HEK293 (cell line): ENCODE results near the gene CCDC78.

Experiments
- CTCF ChIA-PET: fragments of 350-600 bp; formaldehyde crosslinking; extraction: SDS; loops from one replicate; lab custom pipeline; 2021; ENCODE audit warnings: antibody characterized with exemption; lab: Yijun Ruan, JAX
- POLR2A ChIA-PET: fragments of 300-600 bp; formaldehyde crosslinking; extraction: SDS; loops from one replicate; lab custom pipeline; 2020; ENCODE audit warnings: antibody characterized with exemption, inconsistent platforms; lab: Yijun Ruan, JAX
- H3K27ac ChIP-seq: fragments of 200-500 bp; sonication (Bioruptor generic); 2 replicates; pipeline ENCODE4 v1.5.1; 2014; ENCODE audit warnings: low read depth, low read length, control low read depth, inconsistent platforms; ENCODE audit errors: extremely low read depth
- H3K36me3 ChIP-seq, 2 experiments: fragments of 200-500 bp in 1 of 2; sonication (Bioruptor generic) in 1 of 2; 1 replicate in 1 of 2; 2 replicates in 1 of 2; pipeline ENCODE4 v1.5.1; 2014 to 2017; ENCODE audit warnings: inconsistent platforms in 2 of 2, low read length in 2 of 2; ENCODE audit not compliant: control insufficient read depth in 2 of 2, insufficient read depth in 1 of 2
- H3K4me1 ChIP-seq: fragments of 200-500 bp; sonication (Bioruptor generic); 2 replicates; pipeline ENCODE4 v1.5.1; 2014; ENCODE audit warnings: mild to moderate bottlenecking, low read length, inconsistent platforms; ENCODE audit not compliant: control insufficient read depth, insufficient read depth
- H3K4me3 ChIP-seq: 2 replicates; pipeline ENCODE4 v1.5.1; 2011; ENCODE audit warnings: low read depth, mild to moderate bottlenecking, control low read depth, low read length, moderate library complexity
- H3K9me3 ChIP-seq: fragments of 200-500 bp; sonication (Bioruptor generic); 2 replicates; pipeline ENCODE4 v1.5.1; 2014; ENCODE audit warnings: low read depth, low read length, inconsistent platforms; ENCODE audit not compliant: control insufficient read depth, insufficient read depth
- EGR2 ChIP-seq: fragments of 450-650 bp; formaldehyde crosslinking; IDR thresholded peaks from 2 replicates; pipeline ENCODE4 v1.5.1; 2016; ENCODE audit warnings: low read depth, missing biosample characterization, missing genetic modification characterization
- GLIS1 ChIP-seq: fragments of 450-650 bp; formaldehyde crosslinking; IDR thresholded peaks from 2 replicates; pipeline ENCODE4 v1.5.1; 2016; ENCODE audit warnings: missing biosample characterization, missing genetic modification characterization
- GLIS2 ChIP-seq: fragments of 450-650 bp; formaldehyde crosslinking; IDR thresholded peaks from 2 replicates; pipeline ENCODE4 v1.5.1; 2016; ENCODE audit warnings: missing biosample characterization, missing genetic modification characterization
- IKZF3 ChIP-seq: fragments of 450-650 bp; IDR thresholded peaks from 2 replicates; pipeline ENCODE4 v1.5.0; 2018; ENCODE audit warnings: missing biosample characterization, mild to moderate bottlenecking, missing genetic modification characterization, moderate library complexity
- KLF1 ChIP-seq: fragments of 450-650 bp; formaldehyde crosslinking; IDR thresholded peaks from 2 replicates; pipeline ENCODE4 v1.5.1; 2016; ENCODE audit warnings: missing biosample characterization, missing genetic modification characterization
- KLF9 ChIP-seq: fragments of 450-650 bp; formaldehyde crosslinking; IDR thresholded peaks from 2 replicates; pipeline ENCODE4 v1.5.1; 2016; ENCODE audit warnings: missing biosample characterization, missing genetic modification characterization, low read depth
- OSR2 ChIP-seq: fragments of 450-650 bp; formaldehyde crosslinking; IDR thresholded peaks from 2 replicates; pipeline ENCODE4 v1.5.1; 2016; ENCODE audit warnings: missing biosample characterization, missing genetic modification characterization
- PRDM6 ChIP-seq: fragments of 450-650 bp; formaldehyde crosslinking; IDR thresholded peaks from 2 replicates; pipeline ENCODE4 v1.5.1; 2017; ENCODE audit warnings: missing biosample characterization, missing genetic modification characterization
- ZBTB44 ChIP-seq: fragments of 450-650 bp; IDR thresholded peaks from 2 replicates; pipeline ENCODE4 v1.5.1; 2018; ENCODE audit warnings: missing biosample characterization, mild to moderate bottlenecking, missing genetic modification characterization
- ZBTB7A ChIP-seq: fragments of 450-650 bp; formaldehyde crosslinking; IDR thresholded peaks from 2 replicates; pipeline ENCODE4 v1.5.1; 2016; ENCODE audit warnings: low read depth, missing biosample characterization, missing genetic modification characterization
- ZNF112 ChIP-seq: fragments of 450-650 bp; formaldehyde crosslinking; IDR thresholded peaks from 2 replicates; pipeline ENCODE4 v1.5.0; 2017; ENCODE audit warnings: missing biosample characterization, missing genetic modification characterization
- ZNF155 ChIP-seq: fragments of 450-650 bp; formaldehyde crosslinking; IDR thresholded peaks from 2 replicates; pipeline ENCODE4 v1.5.1; 2016; ENCODE audit warnings: missing biosample characterization, missing genetic modification characterization
- ZNF2 ChIP-seq: fragments of 450-650 bp; formaldehyde crosslinking; IDR thresholded peaks from 2 replicates; pipeline ENCODE4 v1.5.1; 2016; ENCODE audit warnings: missing biosample characterization, missing genetic modification characterization
- ZNF335 ChIP-seq: fragments of 450-650 bp; formaldehyde crosslinking; conservative IDR thresholded peaks from 2 replicates; pipeline ENCODE4 v1.5.1; 2016; ENCODE audit warnings: missing biosample characterization, missing genetic modification characterization
- ZNF341 ChIP-seq: fragments of 450-650 bp; formaldehyde crosslinking; IDR thresholded peaks from 2 replicates; pipeline ENCODE4; 2016; ENCODE audit warnings: low read depth, missing biosample characterization, missing genetic modification characterization
- ZNF394 ChIP-seq: fragments of 450-650 bp; formaldehyde crosslinking; IDR thresholded peaks from 2 replicates; pipeline ENCODE4 v1.5.1; 2016; ENCODE audit warnings: missing biosample characterization, missing genetic modification characterization, mild to moderate bottlenecking, moderate library complexity, borderline replicate concordance
- ZNF449 ChIP-seq: fragments of 450-650 bp; formaldehyde crosslinking; IDR thresholded peaks from 2 replicates; pipeline ENCODE4 v1.5.1; 2017; ENCODE audit warnings: missing biosample characterization, mild to moderate bottlenecking, missing genetic modification characterization, moderate library complexity
- ZNF48 ChIP-seq: fragments of 450-650 bp; formaldehyde crosslinking; IDR thresholded peaks from 2 replicates; pipeline ENCODE4 v1.5.1; 2016; ENCODE audit warnings: missing biosample characterization, missing genetic modification characterization
- ZNF549 ChIP-seq: fragments of 450-650 bp; IDR thresholded peaks from 2 replicates; pipeline ENCODE4 v1.5.1; 2018; ENCODE audit warnings: missing biosample characterization, missing genetic modification characterization, mild to moderate bottlenecking, inconsistent platforms, moderate library complexity
- ZNF600 ChIP-seq: fragments of 450-650 bp; formaldehyde crosslinking; IDR thresholded peaks from 2 replicates; pipeline ENCODE4 v1.5.1; 2016; ENCODE audit warnings: missing biosample characterization, missing genetic modification characterization
- ZNF621 ChIP-seq: fragments of 450-650 bp; formaldehyde crosslinking; IDR thresholded peaks from 2 replicates; pipeline ENCODE4 v1.5.1; 2017; ENCODE audit warnings: missing biosample characterization, missing genetic modification characterization
- ZNF670 ChIP-seq: fragments of 450-650 bp; formaldehyde crosslinking; IDR thresholded peaks from 2 replicates; pipeline ENCODE4 v1.5.1; 2016; ENCODE audit warnings: missing biosample characterization, missing genetic modification characterization, low read depth
- ZNF791 ChIP-seq: fragments of 450-650 bp; formaldehyde crosslinking; IDR thresholded peaks from 2 replicates; pipeline ENCODE4 v1.5.1; 2016; ENCODE audit warnings: missing biosample characterization, missing genetic modification characterization
- ZNF830 ChIP-seq: fragments of 450-650 bp; IDR thresholded peaks from 2 replicates; pipeline ENCODE4 v1.5.0; 2018; ENCODE audit warnings: missing biosample characterization, missing genetic modification characterization, low read depth, mild to moderate bottlenecking, moderate library complexity
- TF ChIP-seq, protein P1 (sequence below): fragments of 450-650 bp; formaldehyde crosslinking; IDR thresholded peaks from 2 replicates; pipeline ENCODE4 v1.5.1; 2016; ENCODE audit warnings: missing biosample characterization, missing genetic modification characterization

CCDC78 gene

GRCh38 chr16:719815-720446, 6.3 kb downstream of the CCDC78 start (continued):
- TF ChIP-seq ZNF394 (tag by site-specific recombination) (no peak), OSR2 (tag by site-specific recombination) (no peak), ZNF791 (tag by site-specific recombination) (no peak), ZNF600 (tag by site-specific recombination) (no peak), ZNF155 (tag by site-specific recombination) (no peak), ZNF670 (tag by site-specific recombination) (no peak), ZNF830 (no peak), ZNF549 (no peak), ZNF48 (no peak), ZNF341 (peak; percentile 97), PRDM6 (tag by site-specific recombination) (no peak), ZBTB44 (tag by site-specific recombination) (peak; percentile 80), ZNF2 (tag by site-specific recombination) (no peak), IKZF3 (peak; percentile 70; the same call in 1 of the 2 replicates), ZNF621 (tag by site-specific recombination) (no peak), GLIS2 (peak; percentile 59), GLIS1 (tag by site-specific recombination) (peak; percentile 75), ZNF335 (tag by site-specific recombination) (peak; percentile 88), KLF9 (no peak), ZNF112 (tag by site-specific recombination) (no peak), KLF1 (tag by site-specific recombination) (peak; percentile 42), ZBTB7A (tag by site-specific recombination) (no peak)
- TF ChIP-seq, protein P1, sequence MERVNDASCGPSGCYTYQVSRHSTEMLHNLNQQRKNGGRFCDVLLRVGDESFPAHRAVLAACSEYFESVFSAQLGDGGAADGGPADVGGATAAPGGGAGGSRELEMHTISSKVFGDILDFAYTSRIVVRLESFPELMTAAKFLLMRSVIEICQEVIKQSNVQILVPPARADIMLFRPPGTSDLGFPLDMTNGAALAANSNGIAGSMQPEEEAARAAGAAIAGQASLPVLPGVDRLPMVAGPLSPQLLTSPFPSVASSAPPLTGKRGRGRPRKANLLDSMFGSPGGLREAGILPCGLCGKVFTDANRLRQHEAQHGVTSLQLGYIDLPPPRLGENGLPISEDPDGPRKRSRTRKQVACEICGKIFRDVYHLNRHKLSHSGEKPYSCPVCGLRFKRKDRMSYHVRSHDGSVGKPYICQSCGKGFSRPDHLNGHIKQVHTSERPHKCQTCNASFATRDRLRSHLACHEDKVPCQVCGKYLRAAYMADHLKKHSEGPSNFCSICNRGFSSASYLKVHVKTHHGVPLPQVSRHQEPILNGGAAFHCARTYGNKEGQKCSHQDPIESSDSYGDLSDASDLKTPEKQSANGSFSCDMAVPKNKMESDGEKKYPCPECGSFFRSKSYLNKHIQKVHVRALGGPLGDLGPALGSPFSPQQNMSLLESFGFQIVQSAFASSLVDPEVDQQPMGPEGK: peak; percentile 38

DNA sequence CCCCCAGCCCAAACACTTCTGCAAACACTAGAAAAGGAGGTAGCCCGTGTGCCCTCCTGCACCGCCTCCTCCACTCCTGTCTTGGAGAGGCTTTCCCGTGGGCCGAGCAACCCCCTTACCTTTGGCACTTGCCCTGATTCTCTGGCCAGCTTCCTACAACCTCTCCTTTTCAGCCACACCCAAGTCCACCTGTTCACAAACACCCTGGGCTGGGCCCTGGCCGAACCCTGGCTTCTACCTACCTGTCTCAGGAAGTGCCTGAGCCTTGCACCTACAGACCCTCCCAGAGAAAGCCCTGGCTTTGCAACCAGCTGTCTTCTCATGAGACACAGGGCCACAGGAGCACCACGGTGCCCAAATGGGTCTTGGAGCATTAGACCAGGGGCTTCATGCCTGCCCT, 7.3 kb downstream of the CCDC78 start:
- ChIA-PET POLR2A (interaction anchor here (2.0 to 2.8 kb wide), 2 partner anchors 10 to 69 kb away, joined by 11 to 25 read pairs; partner anchors contain the start of genes CHTF18 and RPUSD1), CTCF (interaction anchor here (0.8 to 5.7 kb wide), 3 partner anchors 25 to 337 kb away, joined by 3 to 34 read pairs (median 3); partner anchors contain the start of genes CHTF18 and RPUSD1)
- H3K36me3 ChIP-seq: peaks cover 0 to 12% of the 10 kb centered on the region in 2 experiments; a peak in 1 of 3 replicates
- H3K4me3 ChIP-seq: no peak overlapping the region
- no peaks in the 10 kb centered on the region for H3K9me3 ChIP-seq
- H3K4me1 ChIP-seq: peaks cover 13% of the 10 kb centered on the region
- peak; percentile 41; the same call in 1 of the 2 replicates for TF ChIP-seq EGR2 (tag by site-specific recombination)
- no peak for TF ChIP-seq ZNF449 (tag by site-specific recombination)
- no peak overlapping the region for H3K27ac ChIP-seq
